K562 (cell line): ENCODE data around the gene CCDC32. TPM values are rescaled to one million over a fixed set of nuclear protein-coding genes. Genes with fewer than 3 reads are reported as not detected.

Source experiments
- ATAC-seq: fragments of 200-7000 bp; cut with Tn5 transposase; 3 replicates; pipeline ENCODE4 v1.9.1; 2020; ENCODE audit warnings: moderate library complexity
- BruUV-seq: library from RNA; stranded (reverse); fragments of 400-500 nt; replicated peaks from 2 replicates; lab custom pipeline; 2021; lab: Mats Ljungman, UMichigan
- CTCF ChIA-PET: fragments of 300-600 bp; formaldehyde crosslinking; extraction: SDS; loops from one replicate; lab custom pipeline; 2021; ENCODE audit warnings: low intra/inter-chr PET ratio; lab: Yijun Ruan, JAX
- POLR2A ChIA-PET: fragments of 300-600, 350-650 bp; sonication (Branson Sonifier 250); formaldehyde crosslinking; extraction: SDS; loops from one replicate; lab custom pipeline; 2021; ENCODE audit warnings: antibody characterized with exemption, inconsistent platforms; lab: Yijun Ruan, JAX
- DNase-seq, 4 experiments: peaks; one replicate each; pipeline versions ENCODE4 v3.0.0 to v3.0.0-alpha.2; 2011 to 2018; ENCODE audit warnings: low spot score in 3 of 4, mixed read lengths in 3 of 4; ENCODE audit errors: extremely low read depth in 1 of 4
- FAIRE-seq: peaks from 2 replicates; lab custom pipeline; 2011; peaks lifted over from hg19 to GRCh38; lab: Jason Lieb, UNC
- H2AFZ ChIP-seq: 2 replicates; pipeline ENCODE4 v1.6.0; 2011; ENCODE audit warnings: low read depth, low read length, control low read depth, inconsistent platforms
- H3K27ac ChIP-seq: fragments of 200-600 bp; 3 replicates; pipeline ENCODE4 v1.8.0; 2011; ENCODE audit warnings: low read depth, mild to moderate bottlenecking, control low read depth, inconsistent platforms, low read length, moderate library complexity, mixed read lengths; ENCODE audit errors: extremely low read depth
- H3K27me3 ChIP-seq, 2 experiments: fragments of 300-600 bp in 1 of 2; 2 replicates in 1 of 2; 3 replicates in 1 of 2; pipeline versions ENCODE4 v1.6.0 to v1.8.0; 2011; ENCODE audit warnings: inconsistent platforms in 2 of 2, low read length in 2 of 2, mild to moderate bottlenecking in 1 of 2, mixed read lengths in 1 of 2, moderate library complexity in 1 of 2; ENCODE audit not compliant: control insufficient read depth in 2 of 2, insufficient read depth in 2 of 2
- H3K36me3 ChIP-seq: fragments of 300-600 bp; 3 replicates; pipeline ENCODE4 v1.8.0; 2011; ENCODE audit warnings: mild to moderate bottlenecking, low read length, inconsistent platforms; ENCODE audit not compliant: control insufficient read depth, insufficient read depth
- H3K4me1 ChIP-seq, 2 experiments: fragments of 200-600 bp in 1 of 2; replicated peaks in 1 of 2; 2 replicates in 1 of 2; 3 replicates in 1 of 2; pipeline versions ENCODE4 v1.5.1 to v1.8.0; 2011; ENCODE audit warnings: inconsistent platforms in 2 of 2, low read length in 2 of 2, mild to moderate bottlenecking in 1 of 2, mixed read lengths in 1 of 2, moderate library complexity in 1 of 2; ENCODE audit not compliant: control insufficient read depth in 2 of 2, insufficient read depth in 2 of 2
- H3K4me2 ChIP-seq: 2 replicates; pipeline ENCODE4 v1.6.1; 2011; ENCODE audit warnings: low read length, control low read depth, inconsistent platforms, mixed read lengths; ENCODE audit not compliant: insufficient read depth
- H3K4me3 ChIP-seq: fragments of 200-600 bp; sonication (generic), shearing (Covaris generic); 2 replicates; pipeline ENCODE4 v1.5.1; 2016; ENCODE audit warnings: control low read depth, inconsistent platforms
- H3K79me2 ChIP-seq: fragments of 200-600 bp; 3 replicates; pipeline ENCODE4 v1.8.0; 2011; ENCODE audit warnings: low read length, inconsistent platforms; ENCODE audit not compliant: control insufficient read depth, insufficient read depth
- H3K9ac ChIP-seq, 2 experiments: 2 replicates each; pipeline versions ENCODE4 v1.6.0 to v1.6.1; 2011; ENCODE audit warnings: low read depth in 2 of 2, low read length in 2 of 2, control low read depth in 1 of 2, inconsistent platforms in 1 of 2, mild to moderate bottlenecking in 1 of 2, mixed read lengths in 1 of 2; ENCODE audit not compliant: insufficient read depth in 1 of 2
- H3K9me1 ChIP-seq: one replicate; pipeline ENCODE4 v1.6.0; 2011; ENCODE audit warnings: inconsistent platforms, mild to moderate bottlenecking, low read length, moderate library complexity; ENCODE audit not compliant: control insufficient read depth, insufficient read depth
- H3K9me3 ChIP-seq: replicated peaks from 2 replicates; pipeline ENCODE4 v1.5.1; 2011; ENCODE audit warnings: low read depth, low read length, inconsistent platforms; ENCODE audit not compliant: control insufficient read depth, insufficient read depth
- H4K20me1 ChIP-seq: replicated peaks from 2 replicates; pipeline ENCODE4 v1.6.1; 2011; ENCODE audit warnings: low read length, inconsistent platforms, mixed read lengths; ENCODE audit not compliant: control insufficient read depth, insufficient read depth
- ADNP ChIP-seq: fragments of 200-800 bp; sonication (Bioruptor generic); IDR thresholded peaks from 2 replicates; pipeline ENCODE4 v1.6.1; 2016; ENCODE audit warnings: missing genetic modification characterization, missing compliant biosample characterization
- ARHGAP35 ChIP-seq: fragments of 450-650 bp; IDR thresholded peaks from 2 replicates; pipeline ENCODE4 v1.6.1; 2018; ENCODE audit not compliant: partially characterized antibody
- HDAC1 ChIP-seq, 2 experiments: fragments of 450-650 bp; IDR thresholded peaks; 2 replicates each; pipeline ENCODE4 v1.6.1; 2016 to 2017; ENCODE audit warnings: inconsistent platforms in 1 of 2, mild to moderate bottlenecking in 1 of 2, moderate library complexity in 1 of 2
- HLTF ChIP-seq: fragments of 450-650 bp; IDR thresholded peaks from 2 replicates; pipeline ENCODE4 v1.6.1; 2016
- JUN ChIP-seq, 2 experiments: sonication (generic) in 1 of 2; formaldehyde crosslinking in 1 of 2; IDR thresholded peaks; 2 replicates each; pipeline versions ENCODE4 v1.6.1 to v1.8.0; 2012 to 2022; ENCODE audit warnings: borderline replicate concordance in 2 of 2, mild to moderate bottlenecking in 2 of 2, improper control_type of control experiment in 1 of 2, low read depth in 1 of 2, low read length in 1 of 2, missing genetic modification reagents in 1 of 2
- MCM2 ChIP-seq: fragments of 450-650 bp; IDR thresholded peaks from 2 replicates; pipeline ENCODE4 v1.6.1; 2017; ENCODE audit warnings: low read depth, mild to moderate bottlenecking
- MTA1 ChIP-seq: fragments of 450-650 bp; IDR thresholded peaks from 2 replicates; pipeline ENCODE4 v1.6.1; 2017; ENCODE audit warnings: borderline replicate concordance
- PTTG1 ChIP-seq: fragments of 450-650 bp; IDR thresholded peaks from 2 replicates; pipeline ENCODE4 v1.6.1; 2016; ENCODE audit warnings: low read depth, mild to moderate bottlenecking, missing genetic modification characterization, missing compliant biosample characterization
- ZNF589 ChIP-seq: fragments of 200-800 bp; sonication (Bioruptor generic); IDR thresholded peaks from 2 replicates; pipeline ENCODE4 v1.6.1; 2016; ENCODE audit warnings: low read depth, missing genetic modification characterization, missing compliant biosample characterization
- ZNF644 ChIP-seq: fragments of 200-800 bp; sonication (Bioruptor generic); IDR thresholded peaks from 2 replicates; pipeline ENCODE4 v1.6.1; 2016; ENCODE audit warnings: low read depth, missing genetic modification characterization, missing compliant biosample characterization
- ZNF766 ChIP-seq: fragments of 200-800 bp; sonication (Bioruptor generic); conservative IDR thresholded peaks from 2 replicates; pipeline ENCODE4 v1.6.1; 2016; ENCODE audit warnings: missing genetic modification characterization, missing compliant biosample characterization
- ZSCAN29 ChIP-seq: fragments of 450-650 bp; IDR thresholded peaks from 2 replicates; pipeline ENCODE4 v1.6.1; 2017
- WGBS: fragments of 100-300 bp; shearing (Covaris generic); methylation state at CpG from one replicate; pipeline ENCODE4 v1.1.6; 2016; ENCODE audit warnings: low coverage, mixed read lengths; ENCODE audit not compliant: insufficient coverage; ENCODE audit errors: missing lambda C conversion rate; 5-methylcytosine and 5-hydroxymethylcytosine counted together
- in situ Hi-C: fragments of 300-500 bp; cut with MboI; formaldehyde crosslinking; loops from 4 replicates; pipeline ENCODE4 v1.15.0; 2018; ENCODE audit warnings: inconsistent platforms, mixed read lengths
- intact Hi-C: fragments of 100-400 bp; cut with micrococcal nuclease; formaldehyde crosslinking; loops from 2 replicates; pipeline ENCODE4 v1.14.2; 2022
- polyA plus RNA-seq, 8 experiments: library from polyadenylated mRNA; depleted of rRNA in 4 of 8; stranded (reverse) in 5 of 8; unstranded in 3 of 8; fragments of >200 nt; fragmentation: Nextera tagmentation in 2 of 8; fragmentation: Illumina TruSeq in 1 of 8; extraction: Ambion mirVana in 2 of 8; extraction: Trizol in 1 of 8; gene quantifications; 2 replicates each; pipeline versions ENCODE4 v1.2.1 to v1.2.3, GENCODE V29; 2011 to 2014; ENCODE audit warnings: inconsistent platforms in 1 of 8, missing spikeins in 1 of 8
- total RNA-seq, 7 experiments: library from RNA; depleted of rRNA in 6 of 7; stranded (reverse); fragments of >200 nt in 6 of 7; fragmentation: Illumina TruSeq in 2 of 7; extraction: Trizol in 2 of 7; gene quantifications; 2 replicates each; pipeline versions ENCODE4 v1.2.1 to v1.2.3, GENCODE V29; 2011 to 2021; ENCODE audit warnings: low replicate concordance in 1 of 7
- TF ChIP-seq, protein P1 (sequence below): fragments of 450-650 bp; formaldehyde crosslinking; IDR thresholded peaks from 2 replicates; pipeline ENCODE4 v1.4.0; 2020; ENCODE audit warnings: mild to moderate bottlenecking, moderate library complexity
- TF ChIP-seq, protein P2 (sequence below): fragments of 250-450 bp; sonication (Bioruptor Pico); IDR thresholded peaks from 2 replicates; pipeline ENCODE4 v1.4.0; 2020

CCDC32 gene
- total and polyA plus RNA-seq, 9 of the 15 experiments (the other 6 are each of a cell fraction or from before 2014, with no cell fraction given): 22.2 to 94.8 (median 37.1) TPM

DNA sequence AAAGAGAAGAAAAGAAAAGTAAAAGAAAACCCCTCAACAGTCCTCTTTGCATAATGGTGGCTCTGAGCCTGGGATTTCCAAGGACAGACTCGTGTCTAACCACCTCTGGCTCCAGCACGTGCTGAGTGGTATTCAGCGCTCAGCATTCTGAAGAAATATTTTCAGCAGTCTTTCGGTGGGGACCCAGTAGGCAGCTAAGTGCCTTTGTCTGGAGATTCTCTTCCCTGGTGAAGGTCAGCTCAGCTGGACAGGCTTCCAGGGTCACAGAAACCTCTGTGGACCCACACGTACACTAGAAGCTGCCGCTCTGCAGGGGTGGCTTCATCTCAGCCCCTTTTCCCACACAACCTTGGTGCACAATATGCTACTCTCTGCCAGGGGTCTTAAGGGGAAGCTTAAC is 36.0 kb downstream of the CCDC32 start:
- no peak for DNase-seq
- no peak overlapping the region for H3K27ac ChIP-seq
- POLR2A ChIA-PET: interaction anchor here (0.9 kb wide), 1 partner anchor 10 kb away, joined by 4 read pairs; no protein-coding TSS in a partner anchor
- 80% methylated on average over 6 of the region's 6 CpGs for WGBS
- TF ChIP-seq PTTG1 (no peak), MTA1 (no peak), ARHGAP35 (no peak), JUN (IDR thresholded peaks at IDR 0.05; ENCODE audit: borderline replicate concordance, low read depth, low read length) (no peak), JUN (CRISPR knock-in tag; IDR thresholded peaks at IDR 0.05; ENCODE audit: borderline replicate concordance) (no peak)
- TF ChIP-seq, all 486 proteins: peak for 0
- Histone ChIP-seq H3K27me3 (no peaks in the 10 kb centered on the region), H3K4me3 (no peak overlapping the region), H3K36me3 (no peaks in the 10 kb centered on the region), H3K4me1 (peaks cover 0 to 4% of the 10 kb centered on the region in 2 experiments; a peak in 3 of 5 replicates), H4K20me1 (no peaks in the 10 kb centered on the region), H3K9me3 (no peaks in the 10 kb centered on the region), H3K79me2 (no peaks in the 10 kb centered on the region), H3K4me2 (no peak overlapping the region), H3K9ac (no peak overlapping the region), H3K9me1 (no peaks in the 10 kb centered on the region), H2AFZ (no peak overlapping the region)
- FAIRE-seq (no peak), ATAC-seq (no peak)
- intact Hi-C loops (no loop called here), in situ Hi-C loops (no loop called here)
- BruUV-seq: no TSS peak
- CTCF ChIA-PET: no interaction called here

DNA sequence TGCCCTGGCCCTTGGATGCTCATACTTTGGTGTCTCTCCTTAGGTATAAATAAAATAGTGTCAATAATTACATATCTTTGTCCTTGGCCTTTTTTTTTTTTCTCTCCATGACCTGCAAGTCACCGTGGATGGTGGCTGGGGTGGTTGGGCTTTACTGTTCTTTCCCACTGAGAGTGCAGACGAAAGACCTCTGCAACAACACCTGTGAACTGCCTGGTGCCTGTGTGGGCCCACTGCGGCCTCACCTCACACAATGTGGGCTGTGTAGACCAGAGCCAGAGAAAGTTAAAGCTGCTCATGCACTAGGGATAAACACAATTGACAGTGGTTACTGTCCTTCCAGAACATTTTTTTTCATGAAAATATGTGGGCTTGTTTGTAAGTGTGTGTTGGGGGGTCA is 39.0 kb downstream of the CCDC32 start:
- WGBS: 44% methylated on average over 3 of the region's 3 CpGs
- Histone ChIP-seq H3K4me2 (no peak overlapping the region), H2AFZ (no peak overlapping the region), H3K27ac (no peak overlapping the region), H3K27me3 (no peaks in the 10 kb centered on the region), H3K9me1 (no peaks in the 10 kb centered on the region), H3K4me1 (peaks cover 0 to 4% of the 10 kb centered on the region in 2 experiments; a peak in 3 of 5 replicates), H3K36me3 (no peaks in the 10 kb centered on the region), H3K4me3 (no peak overlapping the region), H3K9me3 (no peaks in the 10 kb centered on the region), H3K79me2 (no peaks in the 10 kb centered on the region), H4K20me1 (no peaks in the 10 kb centered on the region), H3K9ac (no peak overlapping the region)
- DNase-seq (no peak), FAIRE-seq (no peak), ATAC-seq (no peak)
- CTCF ChIA-PET: no interaction called here
- POLR2A ChIA-PET: interaction anchor here (1.2 kb wide), 1 partner anchor 10 kb away, joined by 3 read pairs; no protein-coding TSS in a partner anchor
- in situ Hi-C loops: no loop called here
- BruUV-seq: no TSS peak
- intact Hi-C loops: no loop called here
- no peak for TF ChIP-seq ZNF644 (tag)
- TF ChIP-seq ZNF766 (CRISPR knock-in tag): no peak
- no peak for TF ChIP-seq ZNF589 (CRISPR knock-in tag)
- TF ChIP-seq MCM2: no peak
- no peak for TF ChIP-seq HDAC1 (IDR thresholded peaks at IDR 0.05)
- TF ChIP-seq, protein P1, sequence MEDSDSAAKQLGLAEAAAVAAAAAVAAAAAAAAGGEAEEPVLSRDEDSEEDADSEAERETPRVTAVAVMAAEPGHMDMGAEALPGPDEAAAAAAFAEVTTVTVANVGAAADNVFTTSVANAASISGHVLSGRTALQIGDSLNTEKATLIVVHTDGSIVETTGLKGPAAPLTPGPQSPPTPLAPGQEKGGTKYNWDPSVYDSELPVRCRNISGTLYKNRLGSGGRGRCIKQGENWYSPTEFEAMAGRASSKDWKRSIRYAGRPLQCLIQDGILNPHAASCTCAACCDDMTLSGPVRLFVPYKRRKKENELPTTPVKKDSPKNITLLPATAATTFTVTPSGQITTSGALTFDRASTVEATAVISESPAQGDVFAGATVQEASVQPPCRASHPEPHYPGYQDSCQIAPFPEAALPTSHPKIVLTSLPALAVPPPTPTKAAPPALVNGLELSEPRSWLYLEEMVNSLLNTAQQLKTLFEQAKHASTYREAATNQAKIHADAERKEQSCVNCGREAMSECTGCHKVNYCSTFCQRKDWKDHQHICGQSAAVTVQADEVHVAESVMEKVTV (CRISPR knock-in tag): no peak
- TF ChIP-seq, protein P2, sequence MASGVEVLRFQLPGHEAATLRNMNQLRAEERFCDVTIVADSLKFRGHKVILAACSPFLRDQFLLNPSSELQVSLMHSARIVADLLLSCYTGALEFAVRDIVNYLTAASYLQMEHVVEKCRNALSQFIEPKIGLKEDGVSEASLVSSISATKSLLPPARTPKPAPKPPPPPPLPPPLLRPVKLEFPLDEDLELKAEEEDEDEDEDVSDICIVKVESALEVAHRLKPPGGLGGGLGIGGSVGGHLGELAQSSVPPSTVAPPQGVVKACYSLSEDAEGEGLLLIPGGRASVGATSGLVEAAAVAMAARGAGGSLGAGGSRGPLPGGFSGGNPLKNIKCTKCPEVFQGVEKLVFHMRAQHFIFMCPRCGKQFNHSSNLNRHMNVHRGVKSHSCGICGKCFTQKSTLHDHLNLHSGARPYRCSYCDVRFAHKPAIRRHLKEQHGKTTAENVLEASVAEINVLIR: no peak
- no peak for TF ChIP-seq ZSCAN29
- no peak for TF ChIP-seq ADNP
- TF ChIP-seq HLTF: no peak
